H9 (cell line): ENCODE results near the gene UNC13C. TPM values are rescaled to one million over a fixed set of nuclear protein-coding genes. Genes with fewer than 3 reads are reported as not detected.

Source experiments
- DNase-seq: peaks from one replicate; pipeline ENCODE4 v3.0.0-alpha.2; 2017
- H2AFZ ChIP-seq: one replicate; pipeline ENCODE4 v1.6.1; 2013; ENCODE audit warnings: mild to moderate bottlenecking, low read length, control low read depth, moderate library complexity
- H2AK5ac ChIP-seq: 2 replicates; pipeline ENCODE4 v1.6.1; 2013; ENCODE audit warnings: low read length, control low read depth, mixed read lengths; ENCODE audit not compliant: insufficient read length
- H2BK120ac ChIP-seq: one replicate; pipeline ENCODE4 v1.6.1; 2013; ENCODE audit warnings: low read depth, mild to moderate bottlenecking, low read length, control low read depth, inconsistent platforms; ENCODE audit not compliant: poor library complexity, severe bottlenecking
- H2BK12ac ChIP-seq: 2 replicates; pipeline ENCODE4 v1.6.1; 2013; ENCODE audit warnings: low read length, control low read depth, mixed read lengths, low read depth; ENCODE audit not compliant: insufficient read length
- H2BK15ac ChIP-seq: 2 replicates; pipeline ENCODE4 v1.6.1; 2013; ENCODE audit warnings: low read depth, low read length, control low read depth
- H2BK20ac ChIP-seq: one replicate; pipeline ENCODE4 v1.6.1; 2013; ENCODE audit warnings: low read depth, mild to moderate bottlenecking, low read length, control low read depth, inconsistent platforms; ENCODE audit not compliant: poor library complexity, severe bottlenecking
- H2BK5ac ChIP-seq: 2 replicates; pipeline ENCODE4 v1.6.1; 2013; ENCODE audit warnings: low read length, control low read depth, mixed read lengths; ENCODE audit not compliant: insufficient read length
- H3K14ac ChIP-seq: 2 replicates; pipeline ENCODE4 v1.6.1; 2013; ENCODE audit warnings: low read length, control low read depth; ENCODE audit not compliant: insufficient read depth
- H3K18ac ChIP-seq: 2 replicates; pipeline ENCODE4 v1.6.1; 2013; ENCODE audit warnings: low read depth, mild to moderate bottlenecking, mixed read lengths, low read length, control low read depth; ENCODE audit not compliant: insufficient read length
- H3K23ac ChIP-seq: 2 replicates; pipeline ENCODE4 v1.6.1; 2013; ENCODE audit warnings: low read length, control low read depth, mixed read lengths, low read depth; ENCODE audit not compliant: insufficient read length
- H3K23me2 ChIP-seq: 2 replicates; pipeline ENCODE4 v1.6.1; 2013; ENCODE audit warnings: low read depth, mild to moderate bottlenecking, mixed read lengths, low read length, control low read depth; ENCODE audit not compliant: insufficient read length, poor library complexity, severe bottlenecking
- H3K27ac ChIP-seq: 2 replicates; pipeline ENCODE4 v1.5.1; 2013; ENCODE audit warnings: low read length, control low read depth, mixed read lengths, low read depth; ENCODE audit not compliant: insufficient read length
- H3K27me3 ChIP-seq: 2 replicates; pipeline ENCODE4 v1.6.1; 2013; ENCODE audit warnings: low read length, control low read depth, inconsistent platforms; ENCODE audit not compliant: insufficient read depth
- H3K4ac ChIP-seq: 2 replicates; pipeline ENCODE4 v1.6.1; 2013; ENCODE audit warnings: low read depth, mild to moderate bottlenecking, control low read depth, inconsistent platforms, low read length, moderate library complexity
- H3K4me1 ChIP-seq: 2 replicates; pipeline ENCODE4 v1.6.1; 2013; ENCODE audit warnings: low read length, control low read depth, inconsistent platforms; ENCODE audit not compliant: insufficient read depth
- H3K4me2 ChIP-seq: 2 replicates; pipeline ENCODE4 v1.6.1; 2013; ENCODE audit warnings: low read length, control low read depth, mixed read lengths; ENCODE audit not compliant: insufficient read length, insufficient read depth
- H3K56ac ChIP-seq: 2 replicates; pipeline ENCODE4 v1.6.1; 2013; ENCODE audit warnings: low read depth, mild to moderate bottlenecking, mixed read lengths, low read length, control low read depth; ENCODE audit not compliant: insufficient read length
- H3K79me1 ChIP-seq: 2 replicates; pipeline ENCODE4 v1.6.1; 2013; ENCODE audit warnings: low read depth, mild to moderate bottlenecking, moderate library complexity, low read length, control low read depth, inconsistent platforms; ENCODE audit not compliant: insufficient read depth, poor library complexity, severe bottlenecking
- H3K79me2 ChIP-seq: 2 replicates; pipeline ENCODE4 v1.6.1; 2013; ENCODE audit warnings: low read length, control low read depth, inconsistent platforms; ENCODE audit not compliant: insufficient read depth
- H3K9ac ChIP-seq: 2 replicates; pipeline ENCODE4 v1.6.1; 2013; ENCODE audit warnings: low read length, control low read depth, mixed read lengths; ENCODE audit not compliant: insufficient read length; ENCODE audit errors: extremely low read depth
- H3K9me3 ChIP-seq: one replicate; pipeline ENCODE4 v1.6.1; 2013; ENCODE audit warnings: low read depth, low read length, inconsistent platforms; ENCODE audit not compliant: control insufficient read depth
- H3T11ph ChIP-seq: one replicate; pipeline ENCODE4 v1.6.1; 2013; ENCODE audit warnings: mild to moderate bottlenecking, low read length, control low read depth, inconsistent platforms
- H4K20me1 ChIP-seq: one replicate; pipeline ENCODE4 v1.6.1; 2013; ENCODE audit not compliant: control insufficient read depth, insufficient read length, insufficient read depth
- H4K5ac ChIP-seq: 2 replicates; pipeline ENCODE4 v1.6.1; 2013; ENCODE audit warnings: low read depth, mild to moderate bottlenecking, mixed read lengths, low read length, control low read depth; ENCODE audit not compliant: insufficient read length
- H4K8ac ChIP-seq: replicated peaks from 2 replicates; pipeline ENCODE4 v1.6.1; 2013; ENCODE audit warnings: low read length, control low read depth, mixed read lengths, low read depth; ENCODE audit not compliant: insufficient read length
- H4K91ac ChIP-seq: 2 replicates; pipeline ENCODE4 v1.6.1; 2013; ENCODE audit warnings: low read depth, mild to moderate bottlenecking, moderate library complexity, mixed read lengths, low read length, control low read depth; ENCODE audit not compliant: insufficient read length
- H3K27ac Mint-ChIP-seq, 3 experiments: 2 replicates in 2 of 3; 3 replicates in 1 of 3; pipeline ENCODE4 v1.8.0; 2020 to 2021; ENCODE audit warnings: mixed read lengths in 3 of 3, mild to moderate bottlenecking in 1 of 3, moderate library complexity in 1 of 3
- H3K27me3 Mint-ChIP-seq: 2 replicates; pipeline ENCODE4 v1.8.0; 2021; ENCODE audit warnings: low read depth, mild to moderate bottlenecking, moderate library complexity, mixed read lengths
- H3K36me3 Mint-ChIP-seq, 3 experiments: 2 replicates in 2 of 3; 3 replicates in 1 of 3; pipeline ENCODE4 v1.8.0; 2020 to 2021; ENCODE audit warnings: low read depth in 3 of 3, mixed read lengths in 3 of 3; ENCODE audit not compliant: insufficient read depth in 1 of 3
- H3K4me1 Mint-ChIP-seq, 2 experiments: 2 replicates each; pipeline ENCODE4 v1.8.0; 2020; ENCODE audit warnings: mixed read lengths in 2 of 2
- H3K4me3 Mint-ChIP-seq, 2 experiments: 2 replicates in 1 of 2; 3 replicates in 1 of 2; pipeline ENCODE4 v1.8.0; 2020 to 2021; ENCODE audit warnings: mild to moderate bottlenecking in 2 of 2, mixed read lengths in 2 of 2, moderate library complexity in 1 of 2
- H3K9me3 Mint-ChIP-seq, 2 experiments: 2 replicates in 1 of 2; 3 replicates in 1 of 2; pipeline ENCODE4 v1.8.0; 2020; ENCODE audit warnings: mild to moderate bottlenecking in 2 of 2, mixed read lengths in 2 of 2, moderate library complexity in 1 of 2
- CTCF ChIP-seq: fragments of 200-600 bp; sonication (generic); conservative IDR thresholded peaks from 3 replicates; pipeline ENCODE4 v1.8.0; 2021; ENCODE audit warnings: antibody characterized with exemption, mild to moderate bottlenecking
- WGBS: extraction: QIAGEN DNeasy Blood & Tissue Kit; methylation state at CpG from one replicate; pipeline ENCODE4 v1.1.7; 2013; ENCODE audit warnings: missing lambda C conversion rate, low lambda C conversion rate, mixed read lengths; ENCODE audit not compliant: insufficient read length; ENCODE audit errors: extremely low coverage; 5-methylcytosine and 5-hydroxymethylcytosine counted together
- total RNA-seq: library from RNA; stranded (reverse); gene quantifications from 2 replicates; pipeline ENCODE4 v1.2.1, GENCODE V29; 2021

UNC13C gene
- total RNA-seq, 1 experiment from 2014 or later, result 0.02 TPM

GRCh38 chr15:54280726-54281125 is 302.5 kb downstream of the UNC13C start:
- no CpG with 5 or more reads among the region's 7 CpGs for WGBS
- Mint-ChIP-seq H3K9me3 (no peaks in the 10 kb centered on the region; a peak in 1 of 5 replicates), H3K4me1 (no peaks in the 10 kb centered on the region), H3K36me3 (no peaks in the 10 kb centered on the region), H3K4me3 (no peak overlapping the region), H3K27me3 (no peaks in the 10 kb centered on the region), H3K27ac (no peak overlapping the region)
- Histone ChIP-seq H3K14ac (no peak overlapping the region), H3K9me3 (no peaks in the 10 kb centered on the region), H3K4ac (no peak overlapping the region), H2AFZ (no peak overlapping the region), H3K4me1 (no peaks in the 10 kb centered on the region), H2AK5ac (no peak overlapping the region), H2BK15ac (no peak overlapping the region), H3K27ac (no peak overlapping the region), H4K20me1 (no peaks in the 10 kb centered on the region), H2BK12ac (no peak overlapping the region), H4K8ac (no peak overlapping the region), H3K18ac (no peak overlapping the region), H3T11ph (no peak overlapping the region), H3K79me1 (no peaks in the 10 kb centered on the region), H2BK5ac (no peak overlapping the region), H3K23me2 (no peaks in the 10 kb centered on the region), H4K5ac (no peak overlapping the region), H4K91ac (no peak overlapping the region), H2BK120ac (no peak overlapping the region), H3K27me3 (no peaks in the 10 kb centered on the region), H3K23ac (no peak overlapping the region), H2BK20ac (no peak overlapping the region), H3K79me2 (no peaks in the 10 kb centered on the region), H3K9ac (no peak overlapping the region), H3K4me2 (no peak overlapping the region), H3K56ac (no peak overlapping the region)
- TF ChIP-seq CTCF, result no peak
- no peak for DNase-seq
